HepG2 (cell line): ENCODE results near the gene ZNF212. TPM values are rescaled to one million over a fixed set of nuclear protein-coding genes. Genes with fewer than 3 reads are reported as not detected.

ENCODE experiments used
- ATAC-seq: fragments of 200-7000 bp; cut with Tn5 transposase; 3 replicates; pipeline ENCODE4 v1.9.1; 2020; ENCODE audit warnings: mild to moderate bottlenecking, moderate library complexity
- BruUV-seq: library from RNA; stranded (reverse); fragments of 400-500 nt; replicated peaks from 2 replicates; lab custom pipeline; 2021; lab: Mats Ljungman, UMichigan
- CTCF ChIA-PET: fragments of 300-600 bp; formaldehyde crosslinking; extraction: SDS; loops from one replicate; lab custom pipeline; 2021; ENCODE audit warnings: low total read pairs, inconsistent platforms, low intra/inter-chr PET ratio; lab: Yijun Ruan, JAX
- POLR2A ChIA-PET: fragments of 350-600 bp; sonication (Branson Sonifier 250); formaldehyde crosslinking; loops from one replicate; lab custom pipeline; 2020; ENCODE audit warnings: antibody characterized with exemption, inconsistent platforms; lab: Yijun Ruan, JAX
- DNase-seq: peaks from one replicate; pipeline ENCODE4 v3.0.0-alpha.2; 2015; ENCODE audit warnings: low spot score
- FAIRE-seq: peaks from 3 replicates; lab custom pipeline; 2011; peaks lifted over from hg19 to GRCh38; lab: Jason Lieb, UNC
- H2AFZ ChIP-seq: one replicate; pipeline ENCODE4 v1.6.1; 2011; ENCODE audit warnings: low read length, inconsistent platforms
- H3K27ac ChIP-seq: fragments of 300-600 bp; 3 replicates; pipeline ENCODE4 v1.8.0; 2011; ENCODE audit warnings: mixed run types, mild to moderate bottlenecking, mixed read lengths, low read length, inconsistent platforms; ENCODE audit not compliant: insufficient read depth; ENCODE audit errors: extremely low read length
- H3K27me3 ChIP-seq, 2 experiments: fragments of 200-600 bp in 1 of 2; 2 replicates in 1 of 2; 3 replicates in 1 of 2; pipeline versions ENCODE4 v1.6.0 to v1.8.0; 2011; ENCODE audit warnings: low read length in 2 of 2, mild to moderate bottlenecking in 2 of 2, moderate library complexity in 2 of 2, inconsistent platforms in 1 of 2; ENCODE audit not compliant: insufficient read depth in 2 of 2, control insufficient read depth in 1 of 2
- H3K36me3 ChIP-seq, 2 experiments: fragments of 200-600 bp in 1 of 2; replicated peaks in 1 of 2; 2 replicates in 1 of 2; 3 replicates in 1 of 2; pipeline versions ENCODE4 v1.5.1 to v1.8.0; 2011; ENCODE audit warnings: low read length in 2 of 2, inconsistent platforms in 1 of 2; ENCODE audit not compliant: insufficient read depth in 2 of 2, control insufficient read depth in 1 of 2
- H3K4me1 ChIP-seq: 2 replicates; pipeline ENCODE4 v1.5.1; 2012; ENCODE audit warnings: low read length, inconsistent platforms; ENCODE audit not compliant: insufficient read depth
- H3K4me2 ChIP-seq: 2 replicates; pipeline ENCODE4 v1.6.0; 2011; ENCODE audit warnings: low read depth, low read length, inconsistent platforms
- H3K4me3 ChIP-seq, 3 experiments: fragments of 200-600 bp in 1 of 3; sonication (generic), shearing (Covaris generic) in 1 of 3; replicated peaks in 1 of 3; 2 replicates each; pipeline ENCODE4 v1.5.1; 2011 to 2016; ENCODE audit warnings: low read length in 3 of 3, inconsistent platforms in 2 of 3, low read depth in 2 of 3, mild to moderate bottlenecking in 2 of 3, control low read depth in 1 of 3, mixed read lengths in 1 of 3; ENCODE audit not compliant: insufficient read depth in 1 of 3
- H3K79me2 ChIP-seq: one replicate; pipeline ENCODE4 v1.6.1; 2011; ENCODE audit warnings: low read length, inconsistent platforms; ENCODE audit not compliant: insufficient read depth
- H3K9ac ChIP-seq: 2 replicates; pipeline ENCODE4 v1.6.0; 2011; ENCODE audit warnings: mild to moderate bottlenecking, low read depth, low read length, inconsistent platforms; ENCODE audit not compliant: insufficient read depth
- H3K9me3 ChIP-seq: 2 replicates; pipeline ENCODE4 v1.5.1; 2012; ENCODE audit warnings: mild to moderate bottlenecking, low read length
- H4K20me1 ChIP-seq: 2 replicates; pipeline ENCODE4 v1.6.0; 2011; ENCODE audit warnings: inconsistent platforms, mild to moderate bottlenecking, low read length, moderate library complexity; ENCODE audit not compliant: insufficient read depth
- CTCF ChIP-seq: sonication (generic); formaldehyde crosslinking; IDR thresholded peaks from 2 replicates; pipeline ENCODE4 v1.5.0; 2020; ENCODE audit warnings: mild to moderate bottlenecking, missing genetic modification reagents, moderate library complexity
- FOXC1 ChIP-seq: sonication (generic); formaldehyde crosslinking; IDR thresholded peaks from 2 replicates; pipeline ENCODE4 v1.8.0; 2022; ENCODE audit warnings: mild to moderate bottlenecking, missing genetic modification reagents, borderline replicate concordance
- NFRKB ChIP-seq: fragments of 450-650 bp; IDR thresholded peaks from 2 replicates; pipeline ENCODE4 v1.6.1; 2017
- PLSCR1 ChIP-seq: sonication (generic); formaldehyde crosslinking; IDR thresholded peaks from 2 replicates; pipeline ENCODE4 v1.5.0; 2020; ENCODE audit warnings: missing genetic modification reagents, mild to moderate bottlenecking, borderline replicate concordance
- ZFP36L1 ChIP-seq: sonication (generic); formaldehyde crosslinking; IDR thresholded peaks from 2 replicates; pipeline ENCODE4 v1.8.0; 2022; ENCODE audit warnings: mild to moderate bottlenecking, missing genetic modification reagents, moderate library complexity
- ZNF800 ChIP-seq: sonication (generic); formaldehyde crosslinking; IDR thresholded peaks from 2 replicates; pipeline ENCODE4 v1.4.0; 2020; ENCODE audit warnings: missing genetic modification reagents
- WGBS: methylation state at CpG from one replicate; pipeline ENCODE4 v1.1.6; 2017; ENCODE audit warnings: low lambda C conversion rate; 5-methylcytosine and 5-hydroxymethylcytosine counted together
- in situ Hi-C: cut with HindIII; loops from 2 replicates; pipeline ENCODE4 v1.10.0; 2017; ENCODE audit warnings: low pct_unique_long_range_greater_than_20kb; ENCODE audit not compliant: extremely low pct_ligation_motif_present
- intact Hi-C: fragments of 100-400 bp; cut with micrococcal nuclease; formaldehyde crosslinking; loops from one replicate; pipeline ENCODE4 v1.10.0; 2022; ENCODE audit not compliant: unreplicated experiment
- polyA plus RNA-seq, 8 experiments: library from polyadenylated mRNA; depleted of rRNA in 3 of 8; stranded (reverse) in 7 of 8; unstranded in 1 of 8; fragments of >200 nt; fragmentation: Illumina TruSeq in 4 of 8; extraction: Trizol in 4 of 8; gene quantifications; 2 replicates each; pipeline versions ENCODE4 v1.2.1 to v1.2.3, GENCODE V29; 2011 to 2016; ENCODE audit warnings: low read depth in 4 of 8, missing spikeins in 1 of 8, mixed read lengths in 1 of 8; ENCODE audit not compliant: insufficient read depth in 1 of 8
- total RNA-seq, 5 experiments: library from RNA; depleted of rRNA; stranded (reverse); fragments of >200 nt; fragmentation: Illumina TruSeq; extraction: Trizol; gene quantifications; 2 replicates each; pipeline ENCODE4 v1.2.3, GENCODE V29; 2016; ENCODE audit warnings: low read depth in 1 of 5
- TF ChIP-seq, protein P1 (sequence below): sonication (generic); formaldehyde crosslinking; IDR thresholded peaks from 2 replicates; pipeline ENCODE4 v1.9.0; 2021; ENCODE audit warnings: missing genetic modification reagents, mild to moderate bottlenecking, borderline replicate concordance

The ZNF212 gene
- total and polyA plus RNA-seq, 2 of the 13 experiments (the other 11 are each of a cell fraction or from before 2014, with no cell fraction given), result 2.6 to 3.8 TPM

DNA sequence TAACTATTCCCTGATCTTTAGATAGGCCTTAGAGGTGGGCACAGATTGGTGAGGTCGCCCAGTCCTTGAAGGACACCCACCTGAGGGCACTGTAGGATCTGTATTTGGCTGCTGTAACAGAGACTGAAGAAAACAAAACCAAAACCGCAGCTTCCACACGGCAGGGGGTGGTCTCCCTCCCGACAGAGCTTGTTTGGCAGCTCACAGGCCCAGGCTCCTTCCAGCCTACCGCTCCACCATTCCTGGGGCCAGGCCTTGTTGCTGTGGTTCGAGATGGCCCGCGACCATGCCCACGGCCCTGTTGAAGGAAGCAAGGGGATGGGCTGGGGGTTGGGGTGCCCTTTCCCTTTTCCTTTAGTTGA is 53.0 kb downstream of the ZNF212 start:
- no peaks in the 10 kb centered on the region for H4K20me1 ChIP-seq
- H3K9ac ChIP-seq, result no peak overlapping the region
- H2AFZ ChIP-seq, result no peak overlapping the region
- 85% methylated on average over 8 of the region's 9 CpGs for WGBS
- FAIRE-seq, result no peak
- no peaks in the 10 kb centered on the region for H3K4me1 ChIP-seq
- no peak for ATAC-seq
- DNase-seq, result no peak
- no peaks in the 10 kb centered on the region for H3K79me2 ChIP-seq
- no peak overlapping the region for H3K27ac ChIP-seq
- intact Hi-C loops (no loop called here), in situ Hi-C loops (no loop called here)
- H3K4me2 ChIP-seq, result no peak overlapping the region
- no peaks in the 10 kb centered on the region for H3K27me3 ChIP-seq
- H3K36me3 ChIP-seq, result peaks cover 2 to 3% of the 10 kb centered on the region in 2 experiments; a peak in 3 of 5 replicates
- TF ChIP-seq, protein P1, sequence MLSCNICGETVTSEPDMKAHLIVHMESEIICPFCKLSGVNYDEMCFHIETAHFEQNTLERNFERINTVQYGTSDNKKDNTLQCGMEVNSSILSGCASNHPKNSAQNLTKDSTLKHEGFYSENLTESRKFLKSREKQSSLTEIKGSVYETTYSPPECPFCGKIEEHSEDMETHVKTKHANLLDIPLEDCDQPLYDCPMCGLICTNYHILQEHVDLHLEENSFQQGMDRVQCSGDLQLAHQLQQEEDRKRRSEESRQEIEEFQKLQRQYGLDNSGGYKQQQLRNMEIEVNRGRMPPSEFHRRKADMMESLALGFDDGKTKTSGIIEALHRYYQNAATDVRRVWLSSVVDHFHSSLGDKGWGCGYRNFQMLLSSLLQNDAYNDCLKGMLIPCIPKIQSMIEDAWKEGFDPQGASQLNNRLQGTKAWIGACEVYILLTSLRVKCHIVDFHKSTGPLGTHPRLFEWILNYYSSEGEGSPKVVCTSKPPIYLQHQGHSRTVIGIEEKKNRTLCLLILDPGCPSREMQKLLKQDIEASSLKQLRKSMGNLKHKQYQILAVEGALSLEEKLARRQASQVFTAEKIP (CRISPR knock-in tag), result no peak
- peak; percentile 21; the same call in 1 of the 2 replicates for TF ChIP-seq CTCF
- BruUV-seq, result no TSS peak
- ChIA-PET POLR2A (no interaction called here), CTCF (no interaction called here)
- no peak overlapping the region for H3K4me3 ChIP-seq
- no peaks in the 10 kb centered on the region for H3K9me3 ChIP-seq

DNA sequence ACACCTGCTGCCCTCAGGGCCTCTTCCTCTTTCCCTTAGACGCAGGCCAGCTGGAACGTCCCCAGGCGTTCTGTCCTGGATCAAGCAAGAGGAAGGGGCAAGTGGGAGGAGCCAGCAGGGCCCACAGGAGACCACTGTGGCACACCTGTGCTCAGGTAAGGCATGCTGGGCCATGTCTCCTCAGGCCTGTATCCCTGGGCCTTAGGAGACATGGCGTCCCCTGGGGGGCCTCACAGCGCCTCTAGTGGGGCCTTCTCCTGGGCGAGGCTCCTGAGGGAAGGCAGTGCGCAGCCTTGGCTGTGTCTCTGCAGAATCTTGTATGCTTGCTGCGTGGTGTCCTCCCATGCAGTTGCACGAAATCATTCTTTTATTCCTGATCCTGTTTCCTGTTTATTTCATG is 53.9 kb downstream of the ZNF212 start:
- FAIRE-seq, result no peak
- H3K4me2 ChIP-seq, result no peak overlapping the region
- CTCF ChIA-PET, result no interaction called here
- H3K27ac ChIP-seq, result no peak overlapping the region
- H3K36me3 ChIP-seq, result peaks cover 0 to 2% of the 10 kb centered on the region in 2 experiments; a peak in 2 of 5 replicates
- H4K20me1 ChIP-seq, result no peaks in the 10 kb centered on the region
- no peak for DNase-seq
- no peaks in the 10 kb centered on the region for H3K79me2 ChIP-seq
- H2AFZ ChIP-seq, result no peak overlapping the region
- intact Hi-C loops, result no loop called here
- no peaks in the 10 kb centered on the region for H3K27me3 ChIP-seq
- BruUV-seq, result no TSS peak
- TF ChIP-seq ZFP36L1 (CRISPR knock-in tag) (no peak), NFRKB (no peak), ZNF800 (no peak), PLSCR1 (CRISPR knock-in tag) (no peak), FOXC1 (CRISPR knock-in tag) (no peak)
- TF ChIP-seq, all 625 proteins: peak for 0
- no peak for ATAC-seq
- in situ Hi-C loops, result no loop called here
- Histone ChIP-seq H3K4me3 (no peak overlapping the region), H3K4me1 (no peaks in the 10 kb centered on the region), H3K9me3 (no peaks in the 10 kb centered on the region), H3K9ac (no peak overlapping the region)
- POLR2A ChIA-PET, result no interaction called here
- WGBS, result 99% methylated on average over 6 of the region's 9 CpGs
